ENCODE data around the gene RGL1.
A peak's percentile ranks its signal among the peaks of the same experiment; 100 is the strongest.

The RGL1 gene

GRCh38 chr1:183957216-183957830 is 152.4 kb downstream of the RGL1 start:
- no peak for DNase-seq (ENCODE audit: low spot score)

GRCh38 chr1:183958958-183959357 is 154.0 kb downstream of the RGL1 start:
- DNase-seq (ENCODE audit: low spot score), result no peak

DNA sequence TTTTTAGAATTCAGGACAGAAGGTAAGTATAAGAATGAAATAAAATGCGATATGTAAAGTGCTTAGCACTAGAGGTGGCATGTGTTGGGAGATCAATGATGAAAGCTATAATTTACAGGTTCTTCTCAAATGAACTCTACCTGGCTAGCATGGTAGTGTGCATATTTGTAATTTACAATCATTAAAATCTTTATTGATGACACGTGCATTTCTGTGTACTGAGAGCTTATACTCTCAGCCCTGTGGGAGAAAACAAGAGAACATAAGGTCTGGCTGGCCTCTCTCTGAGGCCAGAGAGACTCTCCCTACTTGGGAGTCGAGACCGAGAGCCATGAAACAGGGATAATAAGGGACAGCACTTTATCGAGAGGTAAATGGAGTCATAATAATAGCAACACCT is 156.2 kb downstream of the RGL1 start:
- no peak for DNase-seq (ENCODE audit: low spot score)

DNA sequence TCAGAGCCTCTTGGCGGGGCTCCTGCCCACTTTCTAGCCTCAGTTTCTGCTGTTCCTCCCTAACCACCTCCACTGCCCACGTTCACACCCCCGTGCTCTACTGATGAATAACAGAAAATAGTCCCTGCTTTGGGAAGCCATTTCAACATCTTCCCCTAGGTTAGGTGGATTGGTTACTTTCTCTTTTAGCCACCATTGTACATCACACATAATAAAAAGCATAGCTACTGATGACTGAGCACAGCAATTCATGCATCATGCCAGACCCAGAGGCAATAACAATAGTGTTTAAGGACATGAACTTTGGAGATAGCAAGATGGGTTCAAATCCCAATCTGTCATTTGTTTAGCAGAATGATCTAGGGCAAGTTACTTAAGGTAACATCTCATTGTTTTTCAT is 158.0 kb downstream of the RGL1 start:
- no peak for DNase-seq (ENCODE audit: low spot score)

- DNase-seq (ENCODE audit: low spot score), result no peak
These were observed 160.8 kb downstream of the RGL1 start for GRCh38 chr1:183965726-183966125.

GRCh38 chr1:183966487-183966886 is 161.6 kb downstream of the RGL1 start:
- no peak for DNase-seq (ENCODE audit: low spot score)

DNA sequence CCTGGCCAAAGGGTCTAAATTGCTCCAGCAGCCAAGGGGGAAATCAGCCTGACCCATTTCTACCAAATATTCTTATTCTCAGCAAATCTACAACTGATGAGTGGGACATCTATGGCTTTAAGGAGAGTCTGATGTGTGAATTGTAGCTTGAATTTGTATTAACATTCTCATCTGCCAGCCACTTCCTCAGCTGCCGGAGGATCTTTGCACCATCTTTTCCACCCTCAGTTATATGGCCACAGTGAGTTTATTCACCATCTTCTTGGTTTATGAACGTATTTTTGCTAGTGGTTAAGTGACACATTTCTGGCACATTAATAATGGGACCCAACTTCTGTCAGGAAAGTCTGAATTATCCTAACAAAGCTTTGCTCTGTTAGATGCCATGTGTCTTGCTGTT is 163.0 kb downstream of the RGL1 start:
- no peak for DNase-seq (ENCODE audit: low spot score)

DNA sequence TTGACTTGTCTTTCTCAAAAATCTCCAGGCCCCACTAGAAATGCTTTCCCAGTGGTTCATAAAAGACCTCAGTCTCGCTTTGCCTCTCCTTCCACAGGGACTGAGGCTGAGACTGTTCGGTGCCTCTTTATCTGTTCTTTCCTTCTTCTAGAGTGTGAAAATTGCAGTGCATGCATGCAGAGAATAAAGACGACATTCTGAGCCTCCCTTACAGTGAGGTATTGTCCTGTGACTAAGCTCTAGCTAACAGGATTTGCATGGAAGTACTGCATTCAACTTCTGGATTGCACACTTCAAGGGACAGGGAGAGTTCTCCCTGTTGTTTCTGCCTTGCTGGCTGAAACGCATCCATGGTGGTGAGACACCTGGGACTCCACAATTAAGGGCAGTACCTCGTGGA is 163.5 kb downstream of the RGL1 start:
- peak; percentile 77 for DNase-seq (ENCODE audit: low spot score)

DNA sequence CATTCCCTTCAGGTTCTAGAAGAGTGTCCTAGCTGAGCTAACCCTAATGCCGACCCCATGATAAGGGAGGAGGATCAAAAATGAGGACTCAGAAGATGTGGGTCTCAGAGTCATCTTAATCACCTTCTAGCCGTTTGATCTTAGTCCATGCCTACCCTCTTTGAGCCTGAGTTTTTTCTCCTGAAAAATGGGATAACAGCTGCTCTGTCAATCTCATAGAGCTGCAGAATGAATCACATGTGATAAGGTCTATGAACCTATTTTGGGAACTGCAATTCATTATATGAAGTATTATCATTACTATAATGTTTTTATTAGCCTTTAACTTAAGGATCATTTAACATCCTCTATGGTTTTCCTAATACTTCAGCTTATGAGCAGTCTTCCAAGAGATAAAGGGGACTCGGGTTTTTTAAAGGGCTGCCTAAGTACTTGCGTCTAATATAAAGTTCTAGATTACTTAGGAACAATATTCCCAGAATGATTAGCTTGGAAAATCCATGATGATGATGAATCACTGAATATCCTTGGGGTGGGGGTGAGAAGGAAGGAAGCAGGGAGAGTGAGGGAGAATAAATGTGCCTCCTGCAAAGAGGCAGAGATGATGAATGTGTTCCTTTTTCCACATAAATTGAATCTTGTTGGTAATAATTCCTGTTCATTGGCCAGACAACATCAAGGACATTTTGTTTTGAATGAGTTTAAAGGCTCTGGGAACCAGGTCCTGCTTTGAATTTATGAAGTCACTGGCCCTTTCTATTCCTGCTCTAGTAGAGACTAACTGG is 165.8 kb downstream of the RGL1 start:
- no peak for DNase-seq (ENCODE audit: low spot score)

- DNase-seq (ENCODE audit: low spot score), result no peak
These were observed 170.7 kb downstream of the RGL1 start for GRCh38 chr1:183975651-183976050.

DNA sequence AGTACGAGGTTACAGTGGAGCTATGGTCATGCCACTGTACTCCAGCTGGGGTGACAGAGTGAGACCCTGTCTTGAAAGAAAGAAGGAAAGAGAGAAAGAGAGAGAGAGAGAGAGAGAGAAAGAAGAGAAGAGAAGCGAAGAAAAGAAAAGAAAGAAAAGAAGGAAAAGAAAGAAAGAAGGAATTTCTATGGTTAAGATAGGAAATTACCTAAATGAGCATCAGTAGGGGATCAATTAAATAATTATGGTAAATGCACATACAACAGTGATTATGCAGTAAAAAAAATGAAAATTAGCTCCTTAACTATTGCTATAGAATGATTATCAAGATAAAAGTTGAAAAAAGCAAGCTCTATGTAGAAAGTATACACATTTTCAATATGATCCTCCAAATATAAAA is 172.8 kb downstream of the RGL1 start:
- DNase-seq (ENCODE audit: low spot score), result no peak

All from globus pallidus (tissue), 1 donor.